ENCODE measurements around the gene FREM2. TPM values are rescaled to one million over a fixed set of nuclear protein-coding genes. Genes with fewer than 3 reads are reported as not detected.

The FREM2 gene
- total and polyA plus RNA-seq, 3 donors from 2014 or later: 0.80 to 5.5 (median 4.4) TPM

- no peak overlapping the region for H3K27ac ChIP-seq
- no peak overlapping the region for H3K4me3 ChIP-seq
- intact Hi-C loops (cut with DNase I; ENCODE audit: low total_unique reads): no loop called here
- no peaks in the 10 kb centered on the region for H3K4me1 ChIP-seq
- no peaks in the 10 kb centered on the region for H3K9me3 ChIP-seq
- H3K36me3 ChIP-seq (ENCODE audit: low read depth, missing control alignments): no peaks in the 10 kb centered on the region
- TF ChIP-seq POLR2A (IDR thresholded peaks at IDR 0.05) (no peak), CTCF (IDR thresholded peaks at IDR 0.05) (no peak)
- no peaks in the 10 kb centered on the region for H3K27me3 ChIP-seq
- 86 to 89% methylated on average over 4 of the region's 4 CpGs for WGBS, 2 donors
- no peak for DNase-seq
These were observed 169.2 kb downstream of the FREM2 start for GRCh38 chr13:38856065-38856464.

- intact Hi-C loops (cut with DNase I; ENCODE audit: low total_unique reads): no loop called here
- WGBS, 2 donors: 84 to 93% methylated on average over 2 of the region's 2 CpGs
These were observed 175.6 kb downstream of the FREM2 start for GRCh38 chr13:38862443-38862842.

GRCh38 chr13:38863536-38863935, 176.7 kb downstream of the FREM2 start:
- no peak for DNase-seq
- intact Hi-C loops (cut with DNase I; ENCODE audit: low total_unique reads): no loop called here
- 93 to 94% methylated on average over 3 of the region's 3 CpGs for WGBS, 2 donors
- H3K27ac ChIP-seq: no peak overlapping the region
- TF ChIP-seq POLR2A (IDR thresholded peaks at IDR 0.05) (no peak), CTCF (IDR thresholded peaks at IDR 0.05) (no peak)
- no peaks in the 10 kb centered on the region for H3K4me1 ChIP-seq
- no peaks in the 10 kb centered on the region for H3K9me3 ChIP-seq
- H3K27me3 ChIP-seq: no peaks in the 10 kb centered on the region
- H3K4me3 ChIP-seq: no peak overlapping the region
- no peaks in the 10 kb centered on the region for H3K36me3 ChIP-seq (ENCODE audit: low read depth, missing control alignments)

More at GRCh38 chr13:38862443-38862842, 175.6 kb downstream of the FREM2 start:
- no peaks in the 10 kb centered on the region for H3K36me3 ChIP-seq (ENCODE audit: low read depth, missing control alignments)
- TF ChIP-seq POLR2A (IDR thresholded peaks at IDR 0.05) (no peak), CTCF (IDR thresholded peaks at IDR 0.05) (no peak)
- no peak overlapping the region for H3K4me3 ChIP-seq
- H3K9me3 ChIP-seq: no peaks in the 10 kb centered on the region
- H3K27ac ChIP-seq: no peak overlapping the region
- no peaks in the 10 kb centered on the region for H3K27me3 ChIP-seq
- H3K4me1 ChIP-seq: no peaks in the 10 kb centered on the region
- DNase-seq: no peak

- DNase-seq: no peak
- WGBS, 2 donors: 61 to 68% methylated on average over 1 of the region's 1 CpG
These were observed 179.8 kb downstream of the FREM2 start for GRCh38 chr13:38866649-38867048.

More at GRCh38 chr13:38866649-38867048, 179.8 kb downstream of the FREM2 start:
- Histone ChIP-seq H3K4me1 (no peaks in the 10 kb centered on the region), H3K27ac (no peak overlapping the region), H3K9me3 (no peaks in the 10 kb centered on the region), H3K36me3 (ENCODE audit: low read depth, missing control alignments) (no peaks in the 10 kb centered on the region), H3K27me3 (no peaks in the 10 kb centered on the region), H3K4me3 (no peak overlapping the region)
- TF ChIP-seq POLR2A (IDR thresholded peaks at IDR 0.05) (no peak), CTCF (IDR thresholded peaks at IDR 0.05) (no peak)
- intact Hi-C loops (cut with DNase I; ENCODE audit: low total_unique reads): no loop called here

All from testis (tissue), 3 donors.